Neural cell (in vitro differentiated cells): ENCODE data around the gene DCAF6. TPM values are rescaled to one million over a fixed set of nuclear protein-coding genes. Genes with fewer than 3 reads are reported as not detected.

ENCODE experiments used
- H2AFZ ChIP-seq: fragments of 200-600, 300-800 bp; sonication (generic), shearing (Covaris generic); 2 replicates; pipeline ENCODE4 v1.6.0; 2014; ENCODE audit warnings: low read depth, mild to moderate bottlenecking, antibody characterized with exemption, low read length, moderate library complexity
- H3F3A ChIP-seq: fragments of 200-600 bp; shearing (Covaris generic); 2 replicates; pipeline ENCODE4 v1.6.1; 2016; ENCODE audit warnings: mild to moderate bottlenecking, moderate library complexity, mixed read lengths, antibody characterized with exemption, low read length; ENCODE audit not compliant: insufficient read depth, poor library complexity, severe bottlenecking
- H3K27ac ChIP-seq: fragments of 200-600, 300-800 bp; sonication (generic), shearing (Covaris generic); 2 replicates; pipeline ENCODE4 v1.5.1; 2014; ENCODE audit warnings: mild to moderate bottlenecking, low read length, moderate library complexity
- H3K27me3 ChIP-seq: fragments of 300-800, 200-600 bp; sonication (generic), shearing (Covaris generic); 2 replicates; pipeline ENCODE4 v1.6.0; 2014; ENCODE audit warnings: mild to moderate bottlenecking, low read depth, low read length, moderate library complexity; ENCODE audit not compliant: insufficient read depth
- H3K36me3 ChIP-seq: fragments of 300-800, 200-600 bp; sonication (generic), shearing (Covaris generic); 2 replicates; pipeline ENCODE4 v1.5.1; 2014; ENCODE audit warnings: mild to moderate bottlenecking, antibody characterized with exemption, low read length, moderate library complexity; ENCODE audit not compliant: insufficient read depth
- H3K4me2 ChIP-seq: fragments of 300-800, 200-600 bp; sonication (generic), shearing (Covaris generic); 2 replicates; pipeline ENCODE4 v1.6.0; 2014; ENCODE audit warnings: mild to moderate bottlenecking, low read length
- H3K4me3 ChIP-seq: fragments of 300-800, 200-600 bp; sonication (generic), shearing (Covaris generic); 2 replicates; pipeline ENCODE4 v1.5.1; 2014; ENCODE audit warnings: mild to moderate bottlenecking, low read length, moderate library complexity
- H3K79me2 ChIP-seq: fragments of 200-600 bp; shearing (Covaris generic); replicated peaks from 2 replicates; pipeline ENCODE4 v1.6.0; 2014; ENCODE audit warnings: mild to moderate bottlenecking, low read length, moderate library complexity; ENCODE audit not compliant: insufficient read depth
- H3K9ac ChIP-seq: fragments of 300-800, 200-600 bp; sonication (generic), shearing (Covaris generic); 2 replicates; pipeline ENCODE4 v1.6.1; 2016; ENCODE audit warnings: mild to moderate bottlenecking, low read length, mixed read lengths
- H3K9me2 ChIP-seq: fragments of 200-600 bp; shearing (Covaris generic); 2 replicates; pipeline ENCODE4 v1.6.1; 2016; ENCODE audit warnings: mild to moderate bottlenecking, low read length, mixed read lengths; ENCODE audit not compliant: insufficient read depth
- H3K9me3 ChIP-seq: fragments of 200-600, 300-800 bp; sonication (generic), shearing (Covaris generic); 2 replicates; pipeline ENCODE4 v1.6.1; 2016; ENCODE audit warnings: mild to moderate bottlenecking, mixed run types, low read length, moderate library complexity, mixed read lengths
- H4K20me1 ChIP-seq: fragments of 200-600 bp; shearing (Covaris generic); 2 replicates; pipeline ENCODE4 v1.6.1; 2016; ENCODE audit warnings: mild to moderate bottlenecking, mixed run types; ENCODE audit not compliant: insufficient read depth
- CTCF ChIP-seq: fragments of 450-650 bp; IDR thresholded peaks from 2 replicates; pipeline ENCODE4 v1.5.1; 2014; ENCODE audit warnings: antibody characterized with exemption, mild to moderate bottlenecking, moderate library complexity; ENCODE audit not compliant: poor library complexity, severe bottlenecking
- EP300 ChIP-seq: fragments of 450-650 bp; conservative IDR thresholded peaks from 2 replicates; pipeline ENCODE4 v1.6.1; 2014; ENCODE audit warnings: antibody characterized with exemption, mild to moderate bottlenecking, moderate library complexity; ENCODE audit not compliant: poor library complexity, severe bottlenecking
- EZH2 ChIP-seq: fragments of 200-600, 300-800 bp; shearing (Covaris generic), sonication (generic); IDR thresholded peaks from 2 replicates; pipeline ENCODE4 v1.6.1; 2014; ENCODE audit warnings: antibody characterized with exemption, low read length, borderline replicate concordance, mild to moderate bottlenecking; ENCODE audit not compliant: insufficient read depth, poor library complexity, severe bottlenecking
- MXI1 ChIP-seq: fragments of 450-650 bp; conservative IDR thresholded peaks from 2 replicates; pipeline ENCODE4 v1.6.1; 2014; ENCODE audit warnings: antibody characterized with exemption, mild to moderate bottlenecking; ENCODE audit not compliant: poor library complexity, severe bottlenecking
- POLR2AphosphoS5 ChIP-seq: IDR thresholded peaks from 2 replicates; pipeline ENCODE4 v1.6.1; 2012
- RAD21 ChIP-seq: fragments of 450-650 bp; conservative IDR thresholded peaks from 2 replicates; pipeline ENCODE4 v1.6.1; 2014; ENCODE audit warnings: antibody characterized with exemption, mild to moderate bottlenecking, moderate library complexity
- REST ChIP-seq: IDR thresholded peaks from 2 replicates; pipeline ENCODE4 v1.6.1; 2012; ENCODE audit warnings: borderline replicate concordance
- SMC3 ChIP-seq: fragments of 450-650 bp; conservative IDR thresholded peaks from 2 replicates; pipeline ENCODE4 v1.6.1; 2014; ENCODE audit warnings: antibody characterized with exemption, mild to moderate bottlenecking, moderate library complexity; ENCODE audit not compliant: poor library complexity
- TAF1 ChIP-seq: IDR thresholded peaks from 2 replicates; pipeline ENCODE4 v1.6.1; 2012; ENCODE audit warnings: low read depth
- polyA plus RNA-seq: library from polyadenylated mRNA; depleted of rRNA; stranded (reverse); fragments of >200 nt; gene quantifications from 2 replicates; pipeline ENCODE4 v1.2.3, GENCODE V29; 2014

DCAF6 gene
- polyA plus RNA-seq, 1 donor from 2014 or later = 44.8 TPM

- Histone ChIP-seq H3K9ac (no peak overlapping the region), H3F3A (no peaks in the 10 kb centered on the region), H4K20me1 (no peaks in the 10 kb centered on the region), H3K27me3 (no peaks in the 10 kb centered on the region), H3K4me3 (no peak overlapping the region), H3K9me2 (no peaks in the 10 kb centered on the region), H3K9me3 (no peaks in the 10 kb centered on the region), H3K79me2 (no peaks in the 10 kb centered on the region), H3K27ac (no peak overlapping the region), H3K36me3 (no peaks in the 10 kb centered on the region), H3K4me2 (no peak overlapping the region), H2AFZ (no peak overlapping the region)
- TF ChIP-seq SMC3 = no peak
- TF ChIP-seq MXI1 = no peak
- TF ChIP-seq EP300 = no peak
- TF ChIP-seq CTCF = no peak
- TF ChIP-seq EZH2 = no peak
Observed at GRCh38 chr1:168089326-168089978, 153.0 kb downstream of the DCAF6 start.

- Histone ChIP-seq H3K27ac (no peak overlapping the region), H4K20me1 (no peaks in the 10 kb centered on the region), H2AFZ (no peak overlapping the region), H3K4me2 (no peak overlapping the region), H3F3A (no peaks in the 10 kb centered on the region), H3K79me2 (no peaks in the 10 kb centered on the region), H3K9ac (no peak overlapping the region), H3K4me3 (no peak overlapping the region), H3K27me3 (no peaks in the 10 kb centered on the region), H3K9me2 (no peaks in the 10 kb centered on the region), H3K9me3 (no peaks in the 10 kb centered on the region), H3K36me3 (no peaks in the 10 kb centered on the region)
- TF ChIP-seq RAD21 (no peak), POLR2AphosphoS5 (no peak), MXI1 (no peak), SMC3 (no peak), TAF1 (no peak), EP300 (no peak), REST (no peak), CTCF (no peak), EZH2 (no peak)
Observed at GRCh38 chr1:168089979-168090337, 153.5 kb downstream of the DCAF6 start.
